Measurements from ENCODE around the gene SSH2. TPM values are rescaled to one million over a fixed set of nuclear protein-coding genes. Genes with fewer than 3 reads are reported as not detected.
A peak's percentile ranks its signal among the peaks of the same experiment; 100 is the strongest.

SSH2 gene
- total RNA-seq, 1 donor from 2014 or later: 72.0 TPM

DNA sequence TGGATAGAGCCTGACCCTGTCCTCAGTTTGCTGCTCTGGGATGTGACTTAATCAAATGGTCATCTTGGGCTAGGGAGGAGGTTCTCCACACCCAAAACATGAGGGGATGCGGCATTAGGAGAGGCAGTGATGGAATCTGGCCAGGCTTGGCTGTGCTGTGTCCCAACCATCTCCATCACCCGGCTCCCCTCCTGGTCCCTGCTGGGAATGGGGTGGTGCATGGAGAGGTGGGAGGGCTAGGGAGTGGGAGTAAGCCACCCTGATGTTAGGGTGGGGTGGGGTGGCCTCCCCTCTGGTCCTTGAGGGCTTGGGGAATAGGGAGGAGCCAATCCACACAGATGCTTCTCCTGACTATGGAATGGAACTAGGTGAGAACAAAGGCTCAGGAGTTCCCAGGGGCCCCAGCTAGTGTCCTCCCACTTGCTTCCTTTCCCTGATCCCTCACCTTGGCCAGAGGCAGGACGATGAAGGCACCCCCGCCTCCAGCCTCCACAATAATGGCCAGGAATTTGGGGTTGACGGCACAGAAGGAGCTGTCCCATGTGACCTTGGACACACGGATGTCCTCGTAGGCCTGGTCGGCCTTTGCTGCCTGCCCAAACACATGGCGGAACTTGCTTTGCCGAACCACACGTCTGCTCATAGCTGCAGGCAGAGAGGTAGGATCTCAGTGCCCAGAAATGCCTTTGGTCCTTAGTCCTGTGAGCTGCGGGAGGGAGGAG lies 309.1 kb downstream of the SSH2 start:
- ATAC-seq: no peak
- TF ChIP-seq, protein P1, sequence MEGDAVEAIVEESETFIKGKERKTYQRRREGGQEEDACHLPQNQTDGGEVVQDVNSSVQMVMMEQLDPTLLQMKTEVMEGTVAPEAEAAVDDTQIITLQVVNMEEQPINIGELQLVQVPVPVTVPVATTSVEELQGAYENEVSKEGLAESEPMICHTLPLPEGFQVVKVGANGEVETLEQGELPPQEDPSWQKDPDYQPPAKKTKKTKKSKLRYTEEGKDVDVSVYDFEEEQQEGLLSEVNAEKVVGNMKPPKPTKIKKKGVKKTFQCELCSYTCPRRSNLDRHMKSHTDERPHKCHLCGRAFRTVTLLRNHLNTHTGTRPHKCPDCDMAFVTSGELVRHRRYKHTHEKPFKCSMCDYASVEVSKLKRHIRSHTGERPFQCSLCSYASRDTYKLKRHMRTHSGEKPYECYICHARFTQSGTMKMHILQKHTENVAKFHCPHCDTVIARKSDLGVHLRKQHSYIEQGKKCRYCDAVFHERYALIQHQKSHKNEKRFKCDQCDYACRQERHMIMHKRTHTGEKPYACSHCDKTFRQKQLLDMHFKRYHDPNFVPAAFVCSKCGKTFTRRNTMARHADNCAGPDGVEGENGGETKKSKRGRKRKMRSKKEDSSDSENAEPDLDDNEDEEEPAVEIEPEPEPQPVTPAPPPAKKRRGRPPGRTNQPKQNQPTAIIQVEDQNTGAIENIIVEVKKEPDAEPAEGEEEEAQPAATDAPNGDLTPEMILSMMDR (IDR thresholded peaks at IDR 0.05): no peak
- no peak for DNase-seq
- no peaks in the 10 kb centered on the region for H3K9me3 ChIP-seq
- H3K36me3 ChIP-seq: no peaks in the 10 kb centered on the region
- no peak overlapping the region for H3K4me3 ChIP-seq
- no peaks in the 10 kb centered on the region for H3K27me3 ChIP-seq
- intact Hi-C loops (cut with DNase I): no loop called here
- no peak overlapping the region for H3K27ac ChIP-seq
- H3K4me1 ChIP-seq: peaks cover 37% of the 10 kb centered on the region

DNA sequence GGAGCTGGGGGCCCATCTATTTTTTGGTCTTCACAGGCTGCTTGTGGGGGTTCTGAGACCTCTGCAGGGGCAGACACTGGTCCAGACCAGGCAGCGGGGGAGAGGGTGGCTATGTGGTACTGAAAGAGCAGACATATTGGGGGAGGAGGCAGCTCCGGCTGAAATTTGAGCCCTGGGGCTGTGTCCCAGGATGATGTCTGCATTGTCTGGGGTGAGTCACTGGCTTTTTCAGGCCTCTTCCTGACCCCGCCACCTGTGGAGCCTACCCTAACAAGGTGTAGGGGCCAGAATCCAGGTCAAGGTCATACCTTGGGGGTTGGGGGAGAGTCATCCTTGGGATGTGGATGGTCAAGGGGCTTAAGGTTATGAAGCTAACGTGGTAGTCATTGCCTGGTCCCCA lies 309.8 kb downstream of the SSH2 start:
- Histone ChIP-seq H3K4me1 (peaks cover 40% of the 10 kb centered on the region), H3K27me3 (no peaks in the 10 kb centered on the region), H3K36me3 (no peaks in the 10 kb centered on the region), H3K27ac (no peak overlapping the region), H3K4me3 (no peak overlapping the region), H3K9me3 (no peaks in the 10 kb centered on the region)
- TF ChIP-seq, protein P1 (IDR thresholded peaks at IDR 0.05): no peak
- ATAC-seq: no peak
- DNase-seq: peak; percentile 56
- intact Hi-C loops (cut with DNase I): no loop called here

DNA sequence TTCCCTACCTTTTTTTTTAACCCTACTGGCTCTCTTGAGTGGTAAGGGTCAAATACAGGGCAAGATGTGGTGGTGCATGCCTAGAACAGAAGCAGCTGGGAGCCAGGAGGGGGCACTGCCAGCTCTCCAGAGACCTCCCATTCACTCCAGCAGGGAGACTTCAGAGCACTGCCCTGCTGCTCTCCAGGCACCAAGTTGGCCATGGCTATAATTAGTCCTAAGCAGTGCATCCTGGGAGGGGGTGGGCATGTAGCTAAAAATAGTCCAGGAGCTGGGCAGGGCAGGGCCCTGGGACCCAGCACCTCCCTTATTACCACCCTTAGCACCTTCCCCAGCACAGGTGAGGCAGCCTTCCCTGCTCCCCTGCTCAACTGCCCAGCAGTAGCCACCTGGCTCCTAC lies 310.8 kb downstream of the SSH2 start:
- Histone ChIP-seq H3K27ac (no peak overlapping the region), H3K4me3 (no peak overlapping the region), H3K27me3 (no peaks in the 10 kb centered on the region), H3K4me1 (peaks cover 49% of the 10 kb centered on the region), H3K36me3 (no peaks in the 10 kb centered on the region), H3K9me3 (no peaks in the 10 kb centered on the region)
- no peak for ATAC-seq
- peak; percentile 43 for DNase-seq
- intact Hi-C loops (cut with DNase I): no loop called here
- TF ChIP-seq, protein P1 (IDR thresholded peaks at IDR 0.05): no peak

DNA sequence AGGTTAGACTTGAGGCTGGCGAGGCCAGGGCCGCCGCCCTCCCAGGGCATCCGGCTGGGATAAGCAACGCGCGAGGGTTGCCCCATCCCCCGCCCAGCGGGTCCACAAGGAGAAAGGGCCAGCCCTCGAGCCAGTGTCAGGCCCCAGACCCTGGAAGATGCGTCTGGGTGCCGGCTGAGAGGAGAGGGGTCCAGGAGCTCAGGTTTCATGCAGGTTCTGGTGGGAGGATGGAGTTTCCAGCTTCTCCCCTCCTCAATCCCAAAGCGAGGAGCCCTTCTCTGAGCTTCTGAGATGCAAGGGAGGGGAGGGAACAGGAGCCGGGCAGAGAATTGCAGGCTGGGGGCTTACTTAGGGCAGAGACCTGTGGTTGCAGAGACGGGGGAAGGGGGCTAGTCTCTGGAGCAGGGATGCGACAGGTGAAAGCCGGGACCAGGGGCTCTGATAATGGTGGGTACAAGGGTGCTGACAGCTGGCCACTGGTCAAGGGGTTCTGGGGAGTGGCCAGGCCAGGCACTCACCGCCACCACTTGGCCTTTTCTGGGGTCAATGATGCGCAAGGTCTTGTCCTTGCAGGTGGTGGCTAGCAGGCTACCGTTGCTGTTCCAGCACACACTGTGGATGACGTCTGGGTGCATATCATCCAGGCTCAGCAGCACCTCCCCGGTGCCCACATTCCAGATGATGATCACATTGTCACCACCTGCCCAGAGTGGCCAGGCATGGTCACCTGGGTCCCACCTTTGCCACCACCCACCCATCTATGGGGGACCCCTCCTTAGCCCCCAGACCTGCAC lies 311.6 kb downstream of the SSH2 start:
- no peak for DNase-seq
- ATAC-seq: no peak
- no peaks in the 10 kb centered on the region for H3K27me3 ChIP-seq
- H3K27ac ChIP-seq: no peak overlapping the region
- TF ChIP-seq, protein P1 (IDR thresholded peaks at IDR 0.05): no peak
- intact Hi-C loops (cut with DNase I): no loop called here
- H3K4me3 ChIP-seq: peak overlapping the region; percentile 44
- H3K9me3 ChIP-seq: no peaks in the 10 kb centered on the region
- no peaks in the 10 kb centered on the region for H3K36me3 ChIP-seq
- H3K4me1 ChIP-seq: peaks cover 56% of the 10 kb centered on the region

DNA sequence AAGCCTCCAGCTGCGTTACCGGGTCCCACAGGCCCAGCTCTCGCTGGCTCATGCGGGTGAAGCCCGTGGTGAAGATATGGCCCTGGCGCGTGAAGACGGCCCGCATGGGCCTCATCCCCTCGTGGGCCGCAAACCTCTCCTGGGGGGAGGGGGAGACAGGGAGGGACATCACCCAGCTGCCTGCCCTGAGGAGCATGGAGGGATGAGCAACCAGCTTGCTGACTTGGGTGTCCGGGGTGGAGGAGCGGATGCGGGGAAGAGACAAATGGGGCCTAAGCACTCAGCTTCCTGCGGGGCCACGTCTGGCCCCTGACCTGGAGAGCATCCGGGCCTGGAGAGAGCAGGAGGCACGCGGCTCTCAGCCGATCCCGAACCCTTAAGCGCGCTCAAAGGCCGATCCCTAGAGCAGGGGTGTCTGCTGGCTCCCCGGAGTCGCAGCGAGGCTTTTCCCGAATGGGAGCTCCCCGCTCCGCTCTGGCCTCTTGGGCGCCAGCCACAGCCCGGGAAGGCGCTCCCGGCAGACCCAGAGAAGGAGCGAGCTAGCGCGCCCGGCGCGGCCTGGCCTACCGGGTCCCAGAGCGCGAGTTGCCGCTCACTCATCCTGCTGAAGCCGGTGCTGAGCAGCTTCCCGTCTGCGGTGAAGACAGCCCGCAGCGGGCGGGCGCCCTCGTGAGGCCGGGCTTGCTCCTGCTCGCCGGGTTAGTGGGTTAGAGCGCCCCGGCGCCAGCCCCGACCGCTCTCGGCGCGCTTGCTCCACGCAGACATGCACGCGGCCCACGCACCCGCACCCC lies 312.4 kb downstream of the SSH2 start:
- Histone ChIP-seq H3K4me1 (peaks cover 56% of the 10 kb centered on the region), H3K27me3 (no peaks in the 10 kb centered on the region), H3K9me3 (no peaks in the 10 kb centered on the region), H3K36me3 (no peaks in the 10 kb centered on the region), H3K4me3 (peak overlapping the region; percentile 44), H3K27ac (peak overlapping the region; percentile 30)
- TF ChIP-seq, protein P1 (IDR thresholded peaks at IDR 0.05): peak; percentile 73
- peak; percentile 94 for DNase-seq
- peak; percentile 70 for ATAC-seq
- intact Hi-C loops (cut with DNase I): no loop called here
